HG02938 (cell line): ENCODE results near the gene SLC43A2.
A peak's percentile ranks its signal among the peaks of the same experiment; 100 is the strongest.
"Not testable (repeated sequence)": the region's sequence is repeated elsewhere in the genome, so short reads cannot be mapped to it uniquely, and the experiment has no call there.

Source experiments
- ATAC-seq: cut with Tn5 transposase; IDR thresholded peaks from one replicate; pipeline ENCODE4 v1.9.1; 2021; ENCODE audit warnings: mild to moderate bottlenecking, moderate library complexity; ENCODE audit not compliant: unreplicated experiment

Gene SLC43A2

GRCh38 chr17:1627982-1628855, at the start of gene SLC43A2:
Gene SLC43A2 (minus strand): TSS chr17:1628834. CDS start chr17:1627874, 960 bp downstream.
- ATAC-seq: peak; percentile 43

GRCh38 chr17:1676401-1676800, 47.8 kb upstream of the SLC43A2 start:
- ATAC-seq: no peak

DNA sequence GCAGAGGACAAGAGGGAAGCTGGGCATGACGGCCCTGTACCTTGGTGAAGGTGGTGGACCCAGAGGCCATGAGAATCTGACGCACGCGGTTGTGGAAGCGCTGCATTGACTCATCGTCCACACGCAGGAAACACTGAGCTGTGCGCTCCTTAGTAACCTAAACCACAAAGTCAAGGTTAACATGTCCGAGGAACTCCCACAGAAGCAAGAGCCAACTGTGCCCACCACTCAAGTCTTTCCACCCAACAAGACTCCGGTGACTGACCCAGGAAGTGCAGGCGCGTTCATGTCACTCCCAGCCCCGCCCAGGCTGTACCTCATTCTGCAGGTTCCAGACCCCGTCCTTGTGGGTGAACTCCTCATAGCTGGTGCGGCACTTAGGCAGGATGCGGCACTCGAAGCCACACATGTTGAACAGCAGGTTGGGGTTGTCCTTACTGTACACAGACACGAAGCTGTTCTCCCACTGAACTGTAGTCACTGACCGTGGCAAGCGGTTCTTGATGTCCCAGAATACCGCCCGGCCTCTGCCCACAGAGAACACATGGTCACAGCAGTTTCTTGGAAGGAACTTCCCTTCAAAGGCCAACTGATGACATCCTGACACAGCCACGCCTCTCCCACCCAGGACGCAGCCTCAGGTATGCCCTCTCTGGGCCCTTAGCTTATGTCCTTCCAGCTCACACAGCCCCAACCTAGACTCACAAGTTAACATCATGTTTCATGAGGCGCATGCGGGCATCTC, 44.6 kb upstream of the SLC43A2 start:
- no peak for ATAC-seq

GRCh38 chr17:1663934-1664333, 35.3 kb upstream of the SLC43A2 start:
- ATAC-seq: not testable (repeated sequence)

DNA sequence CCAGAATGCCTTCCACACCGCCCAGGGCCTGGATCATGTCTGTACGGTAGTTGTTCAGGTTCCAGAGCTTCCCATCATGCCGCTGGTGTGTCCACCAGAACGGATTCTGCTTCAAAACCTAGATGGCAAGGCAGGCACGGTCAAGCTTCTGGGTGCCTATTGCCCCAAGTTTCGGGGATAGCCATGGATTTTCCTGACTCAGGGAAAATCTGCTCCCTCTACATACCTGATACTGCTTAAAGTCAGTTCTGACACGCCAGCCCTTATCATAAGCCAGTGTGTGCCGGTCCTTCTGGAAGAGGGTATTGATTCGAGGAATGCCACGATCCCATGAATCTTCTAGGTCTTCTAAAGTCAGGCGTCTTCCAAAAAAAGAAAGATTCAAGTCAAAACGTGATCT, 32.4 kb upstream of the SLC43A2 start:
- ATAC-seq: no peak

DNA sequence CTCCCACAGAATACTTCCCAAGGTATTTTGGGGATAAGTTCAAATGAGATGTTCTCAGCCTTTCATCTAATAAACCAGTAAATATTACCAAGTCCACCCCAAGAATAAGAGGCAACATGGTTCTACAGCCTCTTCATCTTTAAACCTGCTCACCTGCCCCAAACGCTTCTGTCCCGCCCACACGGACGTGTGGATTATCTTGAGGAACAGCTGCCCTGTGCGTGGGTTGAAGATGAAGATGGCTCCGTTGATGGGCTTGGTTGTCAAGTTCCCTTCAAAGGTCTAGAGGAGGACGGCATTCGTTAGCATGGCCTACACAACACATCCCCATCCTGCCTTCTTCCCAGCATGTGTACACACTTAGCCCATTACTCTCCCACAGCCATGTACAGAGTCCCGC, 29.5 kb upstream of the SLC43A2 start:
- no peak for ATAC-seq

DNA sequence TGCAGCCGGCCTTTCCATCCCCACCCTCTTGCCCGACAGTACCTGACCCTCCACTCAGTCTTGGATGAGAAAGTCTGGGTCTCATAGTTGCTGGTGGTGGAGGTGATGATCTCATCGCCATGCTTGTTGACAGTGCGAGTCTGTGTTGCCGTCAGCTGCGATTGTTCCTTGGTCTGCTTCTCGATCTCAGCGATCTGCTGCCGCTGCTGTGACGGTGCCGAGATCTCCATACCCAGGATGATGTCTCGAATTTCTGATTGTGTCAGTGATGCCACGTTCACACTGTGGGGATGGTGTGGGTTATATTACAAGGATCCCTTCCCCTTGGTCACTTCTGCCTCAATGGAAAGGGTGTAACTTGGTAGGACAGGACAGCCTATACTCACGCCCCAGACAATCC, 25.1 kb upstream of the SLC43A2 start:
- no peak for ATAC-seq

GRCh38 chr17:1652794-1653193, 24.2 kb upstream of the SLC43A2 start:
- not testable (repeated sequence) for ATAC-seq

- no peak for ATAC-seq
These were observed 22.9 kb upstream of the SLC43A2 start for GRCh38 chr17:1651559-1651844.

DNA sequence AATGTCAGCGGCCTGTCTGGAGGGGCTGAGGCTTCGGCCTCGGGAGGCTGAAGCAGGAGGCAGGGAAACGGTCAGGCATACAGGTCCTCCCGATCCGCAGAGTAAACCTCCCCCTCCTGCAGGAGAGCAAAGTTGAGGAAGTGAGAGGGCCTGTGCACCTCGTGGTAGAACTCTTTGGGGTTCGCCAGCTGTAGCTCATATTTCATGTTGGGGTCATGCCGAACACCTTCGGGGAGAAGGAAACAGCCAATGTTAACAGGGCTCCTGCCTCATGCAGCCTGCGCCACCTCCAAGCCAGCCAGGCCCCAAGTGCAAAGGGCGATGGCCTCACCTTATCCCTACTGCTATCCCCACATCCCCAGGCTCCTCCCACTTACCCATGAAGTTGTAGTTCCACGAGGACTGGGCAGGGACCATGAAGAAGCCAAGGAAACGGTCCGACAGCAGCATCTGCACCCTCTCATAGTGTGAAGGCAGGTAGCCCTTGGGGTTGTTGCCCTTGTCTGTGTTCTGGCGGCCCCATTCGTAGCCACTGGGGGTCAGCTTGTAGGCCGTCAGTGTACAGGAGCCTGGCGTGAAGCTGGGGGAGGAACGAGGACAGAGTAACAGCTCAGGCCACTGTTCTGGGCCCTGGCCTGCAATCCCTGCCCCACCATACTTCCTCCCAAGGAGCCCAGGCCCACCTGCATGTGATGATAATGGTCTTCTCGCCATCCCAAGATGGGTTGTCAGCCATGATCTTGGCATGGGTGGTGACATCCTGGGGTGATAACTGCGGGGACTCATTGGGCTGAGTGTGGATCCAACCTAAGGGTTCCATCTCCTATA, 22.3 kb upstream of the SLC43A2 start:
- no peak for ATAC-seq

GRCh38 chr17:1649844-1650501, 21.3 kb upstream of the SLC43A2 start, which contains the start of gene RILP:
Gene RILP (minus strand): TSS chr17:1649866. CDS start chr17:1649804, 62 bp downstream.
- no peak for ATAC-seq

GRCh38 chr17:1648963-1649843, 20.6 kb upstream of the SLC43A2 start:
- ATAC-seq: peak; percentile 46

DNA sequence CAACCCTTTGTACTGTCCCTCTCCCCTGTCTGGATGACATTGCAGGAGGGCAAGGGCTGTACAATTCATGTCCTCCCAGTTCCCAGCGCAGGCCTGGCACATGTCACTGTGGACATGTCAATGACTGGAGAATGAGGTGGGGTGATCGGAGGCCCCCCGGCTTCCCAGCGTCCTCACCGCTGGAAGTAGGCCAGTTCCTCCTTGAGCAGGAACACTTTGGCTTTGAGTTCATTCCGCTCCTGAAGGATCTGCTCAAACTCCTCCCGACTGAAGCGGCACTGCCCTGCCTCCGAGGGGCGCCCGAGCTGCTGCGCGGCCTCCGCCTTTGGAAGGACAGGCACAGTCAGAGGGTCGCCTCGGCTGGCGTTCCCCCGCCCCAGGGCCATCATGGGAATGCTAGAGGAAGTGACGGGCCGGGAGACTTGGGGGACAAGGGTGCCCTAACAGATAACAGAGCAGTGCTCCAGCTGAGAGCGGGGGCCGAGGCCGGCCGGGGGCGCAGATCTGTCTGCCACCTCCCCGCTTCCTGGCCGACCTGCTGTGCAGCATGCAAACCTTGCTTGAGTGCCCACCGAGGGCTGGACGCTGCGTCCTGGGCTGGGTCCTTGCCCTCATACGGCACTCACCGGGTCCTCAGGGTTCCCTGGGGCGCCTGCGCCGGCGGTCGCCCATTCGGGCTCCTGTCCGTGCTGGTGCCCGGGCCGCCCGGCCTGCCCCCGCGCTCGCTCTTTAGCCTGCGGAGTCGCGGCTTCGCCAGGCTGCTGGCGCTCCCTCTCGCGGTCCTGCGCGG, 19.7 kb upstream of the SLC43A2 start:
- ATAC-seq: peak; percentile 13

DNA sequence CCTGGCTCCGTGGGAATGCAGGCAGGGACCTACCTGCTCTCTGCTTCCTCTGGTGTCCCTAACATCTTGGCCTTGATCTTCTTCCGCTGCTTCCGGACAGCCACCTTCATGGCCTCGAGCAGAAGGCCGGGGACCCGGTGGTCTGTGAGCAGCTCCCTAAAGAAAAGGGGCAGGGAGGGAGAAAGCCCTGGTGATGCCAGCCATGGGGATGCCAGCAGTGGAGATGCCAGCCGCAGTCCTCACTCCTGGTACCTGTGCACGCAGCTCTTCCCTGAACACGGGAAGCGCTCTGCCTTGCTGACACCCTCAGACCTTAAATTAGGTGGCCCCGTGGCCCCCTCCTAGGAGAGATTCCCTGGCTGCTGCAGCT, 19.2 kb upstream of the SLC43A2 start:
- ATAC-seq: no peak

DNA sequence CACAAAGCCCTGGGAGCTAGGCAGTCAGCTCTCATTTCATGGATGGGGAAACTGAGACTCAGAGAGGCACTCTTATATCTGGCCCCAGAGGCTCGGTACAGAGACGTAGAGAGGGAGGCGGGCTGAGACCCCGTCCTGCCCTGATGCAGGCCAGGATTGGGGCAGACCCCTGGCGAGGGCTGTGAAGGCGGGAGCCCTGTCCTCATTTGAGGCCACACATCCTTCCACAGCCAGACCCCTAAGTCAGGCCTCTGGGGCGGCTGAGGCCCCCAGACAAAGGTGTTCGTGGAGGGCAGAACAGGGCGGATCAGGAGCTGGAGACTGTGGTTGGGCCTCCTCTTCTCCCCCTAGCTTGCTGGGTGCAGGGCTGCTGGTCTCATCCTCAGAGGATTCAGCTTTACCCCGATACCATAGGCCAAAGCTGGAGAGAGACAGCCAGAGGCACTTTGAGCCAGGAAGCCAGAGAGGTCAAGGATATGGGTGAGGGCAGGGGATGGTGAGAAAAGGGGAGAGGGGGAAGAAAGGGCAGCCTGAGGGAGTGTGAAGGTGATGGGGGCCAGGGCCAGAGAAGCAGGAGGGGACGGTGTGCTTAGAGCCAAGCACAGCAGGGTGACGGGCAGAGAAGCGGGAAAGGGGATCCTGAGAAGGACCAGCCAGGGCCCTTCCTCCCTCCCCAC, 17.7 kb upstream of the SLC43A2 start:
- no peak for ATAC-seq

- ATAC-seq: no peak
These were observed 16.9 kb upstream of the SLC43A2 start, which contains the start of gene SCARF1 for GRCh38 chr17:1645207-1646171. Gene SCARF1 (minus strand): TSS chr17:1645732. CDS start chr17:1645697, 35 bp downstream.

DNA sequence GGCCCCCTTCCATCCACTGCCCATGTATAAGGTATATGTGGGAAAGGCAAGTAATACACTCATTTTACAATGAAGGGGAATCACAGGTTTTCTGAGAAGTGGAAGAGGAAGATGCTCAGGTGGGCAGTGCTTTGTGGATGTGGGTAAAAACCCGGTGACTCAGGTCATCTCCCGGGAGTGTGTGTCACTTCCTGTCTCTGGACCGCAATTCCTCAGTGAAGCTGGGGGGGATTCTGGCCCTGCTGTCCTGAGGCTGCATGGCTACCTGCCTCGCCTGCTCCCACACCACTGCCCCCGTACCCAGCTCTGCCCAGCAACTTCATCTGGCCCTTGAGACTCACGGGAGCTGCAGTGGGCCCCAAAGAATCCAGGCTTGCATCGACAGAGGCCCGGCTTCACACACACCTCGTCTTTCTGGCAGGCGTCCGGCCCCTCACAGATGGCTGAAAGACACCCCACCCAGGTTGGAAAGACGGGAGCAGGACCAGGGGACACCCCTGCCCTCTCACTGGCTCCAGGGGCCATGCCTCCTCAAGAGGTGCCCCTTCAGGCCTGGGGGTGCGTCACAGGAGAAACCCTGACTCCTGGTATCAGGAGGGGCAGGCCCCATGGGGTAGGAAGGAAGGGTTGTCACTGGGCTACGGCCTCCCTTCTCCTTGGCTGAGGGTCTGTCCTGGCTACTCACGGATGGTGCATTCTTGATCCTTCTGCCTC, 16.0 kb upstream of the SLC43A2 start:
- no peak for ATAC-seq
